Activated CD4-positive, alpha-beta T cell treated with anti-CD3 and anti-CD28 coated beads, Interleukin-2, Interleukin-6, amounts not matched to agents 100 ng/mL and 50 ng/mL, durations not matched to agents 16 hours and 8 hours (primary cell): ENCODE data around the gene COL4A6.
"Not testable (repeated sequence)": the region's sequence is repeated elsewhere in the genome, so short reads cannot be mapped to it uniquely, and the experiment has no call there.

Experiments
- DNase-seq: peaks from one replicate; pipeline ENCODE4 v3.0.0-alpha.2; 2020

The COL4A6 gene

DNA sequence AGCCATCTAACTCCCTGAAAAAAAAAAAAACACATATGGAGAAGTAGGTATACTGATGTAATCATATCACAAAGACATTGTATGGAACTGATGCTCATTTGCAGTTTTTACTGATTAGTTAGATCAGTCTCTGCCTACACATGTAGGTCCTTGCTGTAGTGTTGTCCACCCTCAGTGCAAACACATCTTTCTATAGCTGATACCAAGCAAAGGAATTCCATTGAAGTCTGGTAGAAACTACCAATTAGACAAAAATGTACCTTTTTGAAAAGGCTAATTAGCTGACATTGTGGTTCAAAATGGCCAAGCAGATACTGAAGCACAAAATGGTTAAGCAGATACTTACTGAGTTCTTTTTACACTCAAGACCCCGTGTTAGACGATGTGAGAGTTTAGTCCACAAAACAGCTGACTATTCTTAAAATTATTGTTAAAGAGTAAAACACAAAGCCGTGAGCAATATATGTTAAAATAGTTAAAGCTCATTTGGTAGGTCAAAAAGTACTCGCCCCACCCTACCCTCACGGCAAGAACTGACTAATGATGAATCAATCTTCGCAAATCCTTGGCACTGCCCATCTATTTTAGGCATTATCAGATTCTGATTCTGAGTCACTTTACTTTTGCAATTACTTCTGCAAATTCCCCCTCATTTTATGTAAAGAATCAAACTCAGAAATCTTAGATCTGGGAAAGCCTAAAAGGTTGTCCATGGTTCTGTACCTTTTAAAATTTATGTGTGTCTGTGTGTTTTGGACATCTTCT, 40.4 kb downstream of the COL4A6 start:
- peak; percentile 53 for DNase-seq

DNA sequence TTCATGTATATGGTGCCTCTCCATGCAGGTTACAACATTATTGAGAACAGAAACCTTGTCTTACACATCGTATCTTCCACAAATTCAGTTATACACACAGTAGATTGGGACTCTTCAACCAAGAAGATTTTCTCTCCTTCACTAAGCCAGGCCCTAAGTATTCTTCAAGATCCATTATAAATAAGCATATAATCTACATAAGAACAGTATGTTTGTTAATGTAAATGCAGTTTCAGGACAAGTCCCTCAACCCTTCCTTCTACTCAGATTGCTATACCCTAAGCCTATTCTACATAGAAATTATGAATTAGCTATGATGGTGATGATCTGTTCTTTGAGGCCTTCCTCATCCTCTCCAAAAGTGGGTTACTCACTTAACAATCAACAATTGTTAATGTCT, 41.2 kb downstream of the COL4A6 start:
- no peak for DNase-seq

DNA sequence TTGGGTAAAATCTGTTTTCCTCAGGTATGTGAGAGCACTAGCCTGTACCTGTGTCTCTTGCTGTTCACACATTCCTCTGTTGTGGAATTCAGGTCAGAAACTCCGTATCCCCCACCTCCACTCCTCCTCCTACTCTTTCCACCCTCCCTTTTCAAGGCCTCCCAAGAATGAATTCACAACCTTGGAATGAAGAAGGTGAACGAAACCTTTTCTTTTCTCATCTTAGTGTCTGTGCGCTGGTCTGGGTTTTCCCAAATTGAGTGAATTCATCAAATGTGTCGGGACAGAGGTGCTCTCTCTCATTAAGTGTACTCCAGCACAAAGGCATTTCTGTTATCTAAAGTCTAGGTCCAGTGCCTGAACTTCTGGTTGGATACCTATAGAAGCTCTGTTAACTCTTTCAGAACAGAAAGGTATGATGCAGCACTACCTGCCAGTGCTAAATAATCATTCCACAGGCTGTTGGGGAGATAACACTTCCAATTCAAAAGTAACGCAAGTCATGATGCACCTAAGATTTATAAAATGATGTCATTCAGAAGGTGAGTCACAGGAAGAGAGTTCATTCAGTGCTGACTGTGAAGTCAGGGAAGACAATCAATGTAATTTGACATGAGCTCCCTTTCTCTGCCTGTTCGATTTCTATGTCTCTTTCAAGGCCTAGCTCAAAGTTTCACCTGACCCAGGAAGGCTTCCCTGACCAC, 41.9 kb downstream of the COL4A6 start:
- peak; percentile 8 for DNase-seq

DNA sequence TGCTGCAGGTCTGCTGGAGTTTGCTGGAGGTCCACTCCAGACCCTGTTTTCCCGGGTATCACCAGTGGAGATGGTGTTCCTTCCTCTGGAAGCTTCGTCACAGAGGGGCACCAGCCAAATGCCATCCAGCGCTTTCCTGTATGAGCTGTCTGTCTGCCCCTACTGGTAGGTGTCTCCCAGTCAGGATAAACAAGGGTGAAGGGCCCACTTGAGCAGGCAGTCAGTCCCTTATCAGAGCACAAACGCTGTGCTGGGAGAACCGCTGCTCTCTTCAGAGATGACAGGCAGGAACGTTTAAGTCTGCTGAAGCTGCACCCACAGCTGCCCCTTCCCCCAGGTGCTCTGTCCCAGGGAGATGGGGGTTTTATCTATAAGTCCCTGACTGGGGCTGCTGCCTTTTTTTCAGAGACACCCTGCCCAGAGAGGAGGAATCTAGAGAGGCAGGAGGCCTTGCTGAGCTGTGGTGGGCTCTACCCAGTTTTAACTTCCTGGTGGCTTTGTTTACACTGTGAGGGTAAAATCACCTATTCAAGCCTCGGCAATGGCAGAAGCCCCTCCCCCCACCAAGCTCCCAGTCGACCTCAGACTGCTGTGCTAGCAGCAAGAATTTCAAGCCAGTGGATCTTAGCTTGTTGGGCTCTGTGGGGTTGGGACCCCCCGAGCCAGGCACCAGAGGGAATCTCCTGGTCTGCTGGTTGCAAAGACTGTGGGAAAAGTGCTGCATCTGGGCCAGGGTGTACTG, 47.1 kb downstream of the COL4A6 start:
- DNase-seq, result not testable (repeated sequence)

DNA sequence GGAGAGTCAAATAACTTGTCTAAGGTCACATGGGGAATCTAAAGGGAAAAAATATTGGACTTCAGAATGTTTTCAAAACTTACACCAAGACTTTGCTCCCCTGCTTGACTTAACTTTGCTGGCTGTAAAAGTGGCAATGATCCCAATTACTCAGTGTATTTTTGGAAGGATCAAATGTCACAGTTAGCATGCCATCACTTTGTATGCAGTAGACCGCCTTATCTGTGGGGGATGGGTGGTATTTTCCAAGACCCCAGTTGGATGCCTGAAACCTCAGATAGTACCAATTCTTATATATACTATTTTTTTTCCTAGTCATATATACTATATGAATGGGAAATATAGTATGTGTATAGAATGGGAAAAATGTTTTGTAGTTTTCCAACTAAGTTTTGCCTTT, 53.4 kb downstream of the COL4A6 start:
- no peak for DNase-seq

DNA sequence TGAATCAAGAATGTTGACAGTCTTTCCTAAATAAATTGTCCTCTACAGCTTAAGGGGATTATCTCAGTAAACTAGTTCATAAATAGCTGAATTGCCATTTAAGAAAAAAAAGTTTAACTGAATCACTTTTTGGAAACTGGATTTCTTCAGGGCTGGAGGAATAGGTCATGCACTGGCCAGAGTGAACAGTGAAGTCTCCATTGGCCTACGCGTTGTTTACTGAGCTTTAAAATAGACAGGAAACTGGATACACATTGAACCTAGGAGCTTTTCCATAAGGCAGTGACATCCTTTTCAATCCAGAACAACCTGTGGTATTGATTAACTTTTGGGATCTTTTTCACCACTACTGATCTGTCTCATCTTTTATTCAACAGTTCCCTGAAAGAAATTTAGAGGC, 58.0 kb downstream of the COL4A6 start:
- no peak for DNase-seq

DNA sequence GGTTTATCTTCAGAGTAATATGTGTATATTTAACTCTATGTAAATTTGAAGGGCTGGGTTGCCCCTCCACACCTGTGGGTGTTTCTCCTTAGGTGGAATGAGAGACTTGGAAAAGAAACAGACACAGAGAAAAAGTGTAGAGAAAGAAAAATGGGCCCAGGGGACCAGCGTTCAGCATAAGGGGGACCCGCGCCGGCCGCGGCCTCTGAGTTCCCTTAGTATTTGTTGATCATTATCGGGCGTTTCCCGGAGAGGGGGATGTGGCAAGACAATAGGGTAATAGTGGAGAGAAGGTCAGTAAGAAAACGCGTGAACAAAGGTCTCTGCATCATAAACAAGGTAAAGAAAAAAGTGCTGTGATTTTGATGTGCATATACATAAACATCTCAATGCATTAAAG, 61.4 kb downstream of the COL4A6 start:
- not testable (repeated sequence) for DNase-seq

DNA sequence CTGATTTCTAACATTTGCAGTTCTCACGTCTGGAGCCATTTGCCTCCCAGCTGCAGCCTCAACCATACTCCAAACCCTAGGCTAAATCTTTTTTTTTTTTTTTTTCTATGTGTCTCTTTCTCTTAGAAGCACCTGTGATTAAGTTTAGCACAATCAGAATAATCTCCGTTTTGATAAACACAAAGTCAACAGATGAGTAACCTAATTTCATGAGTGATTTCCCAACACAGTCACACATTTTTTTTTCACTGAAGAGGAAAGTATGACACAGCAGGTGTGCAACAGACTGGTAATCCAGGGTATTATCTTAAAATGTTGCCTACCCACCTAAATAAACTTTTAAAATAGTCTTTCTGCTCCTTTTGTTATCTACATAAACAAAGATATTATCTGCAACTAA, 62.6 kb downstream of the COL4A6 start:
- DNase-seq, result not testable (repeated sequence)

DNA sequence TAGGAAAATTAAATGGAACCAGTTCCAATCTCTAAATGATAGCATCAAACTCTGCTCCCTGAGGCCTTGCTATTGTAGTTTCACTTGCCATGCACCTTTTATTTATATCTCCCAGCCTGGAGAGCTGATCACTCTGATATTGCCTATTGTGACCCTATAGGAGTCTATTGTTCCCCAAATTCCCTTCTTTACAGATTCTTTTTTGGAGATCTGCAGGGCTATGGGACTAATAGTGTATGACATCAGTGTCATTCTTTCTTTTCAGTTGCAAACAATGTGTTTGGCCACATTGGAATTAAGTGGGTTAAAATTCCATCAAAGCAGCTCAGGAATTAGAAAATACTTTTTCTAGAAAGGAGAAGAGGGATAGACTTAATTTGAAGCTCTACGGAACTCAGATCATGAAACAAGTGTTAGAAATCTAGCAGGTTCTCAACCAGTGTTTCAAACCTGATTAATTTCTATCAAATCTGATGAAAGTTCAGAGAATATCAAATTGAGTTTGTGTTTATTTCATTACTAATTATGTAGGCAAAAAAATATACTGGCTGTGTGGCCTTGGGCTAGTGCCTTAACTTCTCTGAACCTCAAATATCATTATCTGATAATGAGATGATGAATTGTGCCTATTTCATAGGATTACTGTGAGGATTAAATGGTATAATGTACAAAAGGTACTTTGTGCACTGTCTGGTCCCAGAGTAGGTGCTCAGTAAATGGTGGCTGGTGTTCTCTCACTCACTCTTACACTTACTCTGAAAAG, 71.4 kb downstream of the COL4A6 start:
- DNase-seq, result no peak

DNA sequence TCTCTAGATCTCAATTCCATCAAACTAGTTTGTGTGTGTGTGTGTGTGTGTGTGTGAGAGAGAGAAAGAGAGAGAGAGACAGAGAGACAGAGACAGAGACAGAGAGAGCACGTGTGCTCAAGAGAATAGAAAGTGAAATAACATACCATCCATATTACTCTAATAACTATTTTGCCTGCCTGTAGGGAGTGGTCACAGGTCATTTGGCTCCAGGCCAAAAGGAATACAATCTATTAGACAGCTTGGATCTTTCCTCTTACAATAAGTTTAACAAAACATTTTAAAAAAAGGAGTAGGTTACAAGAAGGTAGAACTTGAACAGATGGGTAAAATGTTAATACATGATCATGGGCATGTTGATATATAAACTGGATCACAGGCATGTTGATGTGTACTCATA, 76.2 kb downstream of the COL4A6 start:
- DNase-seq, result no peak

DNA sequence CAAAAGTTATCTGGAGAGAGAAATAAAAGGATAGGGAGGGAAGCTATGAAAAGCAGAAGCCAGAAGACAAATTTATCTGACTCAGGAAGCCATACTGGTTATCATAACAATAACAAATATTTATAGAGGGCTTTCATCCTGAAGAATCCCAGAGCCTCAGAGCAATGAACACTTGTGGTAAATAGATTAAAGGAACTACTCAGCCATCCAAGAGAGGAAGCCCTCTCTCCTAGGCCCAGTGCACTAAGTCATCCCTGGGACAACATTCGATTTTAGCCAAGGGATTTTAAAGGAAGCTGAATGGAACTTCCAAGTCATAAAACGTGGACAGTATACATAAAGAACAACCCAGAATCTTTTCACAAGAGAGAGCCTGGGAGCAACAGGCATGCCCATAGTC, 76.9 kb downstream of the COL4A6 start:
- DNase-seq, result no peak

DNA sequence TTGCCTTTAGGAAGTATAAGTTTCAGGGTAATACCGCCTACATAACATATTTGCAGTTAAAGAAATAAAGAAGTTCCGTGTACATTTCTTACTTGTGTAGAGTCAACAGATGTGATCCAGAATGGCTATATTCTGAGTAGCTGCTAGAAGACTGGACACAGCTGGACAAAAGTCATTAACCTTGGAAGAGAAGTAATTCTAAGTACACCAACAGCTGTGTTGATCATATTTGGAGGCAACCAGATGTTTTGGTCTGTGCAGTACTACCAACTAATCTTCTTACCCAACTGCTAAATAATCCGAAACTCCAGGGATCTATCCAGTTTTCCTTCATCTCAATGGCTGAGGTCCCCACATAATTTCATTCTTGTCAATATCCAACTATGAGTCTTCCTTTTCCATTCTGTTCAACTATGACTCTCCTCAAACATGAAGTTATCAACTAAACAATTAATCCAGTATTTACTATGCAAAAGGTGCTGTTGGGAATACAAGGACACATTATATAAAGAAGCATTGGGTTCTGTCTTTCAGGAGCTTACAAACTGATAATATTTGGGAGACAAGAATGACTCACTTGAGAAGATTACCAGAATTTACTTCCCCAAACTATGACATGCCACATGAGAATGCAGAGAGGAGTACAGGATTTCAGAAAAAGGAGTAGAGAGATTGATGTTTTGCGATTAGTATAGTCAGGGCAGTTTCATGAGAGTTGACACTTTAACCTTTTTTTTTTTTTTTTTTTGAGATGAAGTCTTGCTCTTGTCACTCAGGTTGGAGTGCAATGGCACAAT, 78.2 kb downstream of the COL4A6 start:
- DNase-seq, result no peak

DNA sequence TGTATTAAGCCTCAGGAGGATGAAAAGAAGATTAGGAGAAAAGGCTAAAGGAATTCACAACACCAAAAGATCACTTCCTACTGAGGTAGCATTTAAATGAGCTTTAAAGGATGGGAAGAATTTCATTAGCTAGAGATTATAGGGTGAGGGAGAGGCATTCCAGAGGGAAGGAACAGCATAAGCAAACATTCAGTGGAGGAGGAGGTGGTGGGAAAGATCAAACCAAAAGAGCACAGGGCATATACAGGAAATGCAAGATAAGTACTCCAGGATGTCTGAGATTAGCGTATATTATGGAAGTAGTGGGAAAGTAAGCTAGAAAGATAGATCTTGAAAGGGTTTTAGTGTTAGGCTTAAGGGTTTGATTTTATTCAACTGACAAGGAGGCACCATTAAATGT, 84.8 kb downstream of the COL4A6 start:
- DNase-seq, result no peak

DNA sequence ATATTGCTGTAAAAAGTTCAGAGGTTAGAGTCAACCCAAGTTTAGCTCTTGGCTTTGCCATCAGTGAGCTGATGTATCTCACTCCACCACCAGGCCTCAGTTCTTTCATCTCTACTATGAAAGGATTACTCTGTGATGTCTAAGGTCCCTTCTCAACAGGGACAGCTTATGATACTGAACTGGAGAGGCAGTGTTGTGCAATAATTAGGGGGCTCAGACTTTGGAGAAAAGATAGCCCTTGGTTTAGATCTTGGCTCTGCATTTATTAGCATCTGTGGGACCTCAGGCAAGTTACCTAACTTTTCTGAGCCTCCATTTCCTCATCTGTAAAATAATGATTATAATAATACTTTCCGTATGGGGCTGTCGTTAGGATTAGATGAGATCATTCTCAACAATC, 89.0 kb downstream of the COL4A6 start:
- no peak for DNase-seq

DNA sequence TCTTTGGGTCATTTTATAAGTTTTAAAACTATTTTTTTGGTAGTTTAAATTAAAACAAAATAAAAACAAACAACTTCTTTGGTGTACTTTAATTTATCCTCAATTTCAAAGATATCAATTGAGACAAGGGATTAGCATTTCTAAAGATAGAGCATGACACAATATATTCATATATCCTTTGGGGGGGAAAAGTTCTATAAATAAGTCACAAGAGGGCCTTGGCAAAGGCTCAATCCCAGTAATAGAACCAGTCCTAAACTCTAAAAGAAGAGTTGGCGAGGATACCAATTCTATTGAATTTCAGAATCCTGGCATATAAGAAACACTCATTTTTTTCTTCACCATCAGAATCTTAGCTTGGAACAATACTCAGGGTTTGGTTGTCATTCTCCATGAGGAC, 89.7 kb downstream of the COL4A6 start:
- DNase-seq, result no peak

DNA sequence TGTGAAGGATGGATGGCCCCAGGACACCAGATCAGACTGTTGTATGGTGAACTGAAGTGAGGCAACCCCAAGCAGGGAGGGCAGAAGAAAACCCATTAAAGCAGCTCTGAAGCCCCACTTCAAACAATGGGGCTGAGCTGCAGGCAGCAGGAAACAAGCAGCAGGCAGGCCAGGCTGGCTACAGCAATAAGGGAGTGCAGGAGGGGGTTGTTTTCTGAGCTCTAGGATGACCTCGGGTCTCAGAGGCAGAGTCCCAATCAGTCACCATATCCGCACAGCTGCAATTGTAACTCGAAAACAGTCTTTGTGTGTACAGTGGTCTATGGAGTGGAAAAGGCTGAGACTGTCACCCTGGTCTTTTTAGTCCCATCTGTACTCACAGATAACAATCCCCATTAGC, 90.4 kb downstream of the COL4A6 start:
- no peak for DNase-seq

DNA sequence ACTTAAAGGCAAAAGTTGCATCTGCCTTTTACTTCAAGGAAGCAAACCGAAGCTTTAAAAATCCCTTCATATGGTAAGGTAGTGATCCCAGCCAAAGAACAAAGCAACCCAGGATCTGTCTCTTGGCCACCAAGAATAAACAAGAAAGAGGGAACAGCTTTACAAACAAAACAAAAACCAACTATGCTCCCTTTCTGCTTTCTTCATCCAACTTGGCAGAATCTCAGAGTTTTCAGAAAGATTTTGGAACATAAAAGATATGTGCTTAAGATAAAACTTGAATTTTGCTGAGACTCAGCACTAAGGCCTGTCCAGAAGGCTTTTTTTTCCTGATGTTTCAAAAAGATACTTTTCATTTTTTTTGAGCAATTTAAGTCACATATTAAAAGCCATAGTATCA, 94.0 kb downstream of the COL4A6 start:
- DNase-seq, result no peak

DNA sequence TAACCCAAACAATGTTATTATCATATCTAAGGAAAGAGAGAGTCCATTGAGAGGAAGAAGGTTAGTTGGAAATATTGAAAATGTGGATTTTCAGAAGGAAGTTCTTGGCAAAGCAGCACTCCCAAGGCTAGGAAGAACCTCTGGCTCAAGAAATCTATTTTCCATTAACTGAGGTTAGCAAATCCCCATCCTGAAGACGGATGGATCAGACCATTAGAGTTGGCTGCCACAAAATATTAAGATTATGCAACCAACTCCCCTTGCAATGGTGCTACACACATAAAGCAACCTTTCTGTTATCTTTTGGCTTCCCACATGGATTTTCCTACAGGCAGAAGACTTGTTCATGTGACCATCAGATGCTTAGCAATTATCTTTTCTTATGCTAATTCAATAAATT, 96.3 kb downstream of the COL4A6 start:
- no peak for DNase-seq

DNA sequence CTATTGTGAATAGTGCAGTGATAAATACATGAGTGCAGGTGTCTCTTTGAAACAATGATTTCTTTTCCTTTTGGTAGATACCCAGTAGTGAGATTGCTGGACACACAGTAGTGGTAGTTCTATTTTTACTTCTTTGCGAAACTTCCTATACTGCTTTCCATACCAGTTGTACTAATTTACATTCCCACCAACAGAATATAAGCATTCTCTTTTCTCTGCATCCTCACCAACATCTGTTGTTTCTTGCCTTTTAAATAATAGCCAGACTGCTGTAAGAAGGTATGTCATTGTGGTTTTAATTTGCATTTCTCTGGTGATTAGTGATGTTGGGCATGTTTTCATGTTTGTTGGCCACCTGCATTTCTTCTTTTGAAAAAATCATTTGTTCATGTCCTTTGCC, 105.9 kb downstream of the COL4A6 start:
- no peak for DNase-seq

DNA sequence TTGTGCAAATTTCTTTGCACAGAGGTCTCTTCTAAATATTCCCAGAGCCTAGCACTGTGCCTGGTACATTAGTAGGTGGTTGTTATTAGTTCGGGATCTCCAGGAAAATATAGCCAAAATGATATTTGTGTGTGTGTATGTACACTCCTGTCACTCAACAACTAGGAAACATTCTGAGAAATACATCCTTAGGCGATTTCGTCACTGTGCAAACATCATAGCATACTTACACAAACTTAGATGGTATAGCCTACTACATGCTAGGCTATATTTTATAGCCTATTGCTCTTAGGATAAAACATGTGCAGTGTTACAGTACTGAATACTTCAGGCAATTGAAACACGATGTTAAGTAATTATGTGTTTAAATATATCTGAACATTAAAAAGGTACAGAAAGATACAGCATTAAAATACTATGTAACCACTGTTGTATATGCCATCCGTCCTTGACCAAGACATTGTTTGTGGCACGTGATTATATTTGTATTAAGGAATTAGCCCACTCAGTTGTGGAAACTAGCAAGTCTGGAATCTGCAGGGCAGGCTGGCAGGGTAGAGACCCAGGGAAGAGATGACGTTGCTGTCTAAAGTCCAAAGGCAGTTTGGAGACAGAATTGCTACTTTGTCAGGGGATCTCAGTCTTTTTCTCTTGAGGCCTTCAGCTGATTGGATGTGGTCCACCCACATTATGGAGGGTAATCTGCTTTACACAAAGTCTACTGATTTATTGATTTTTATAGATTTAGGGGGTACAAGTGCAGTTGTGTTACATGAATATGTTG, 106.9 kb downstream of the COL4A6 start:
- DNase-seq, result no peak

DNA sequence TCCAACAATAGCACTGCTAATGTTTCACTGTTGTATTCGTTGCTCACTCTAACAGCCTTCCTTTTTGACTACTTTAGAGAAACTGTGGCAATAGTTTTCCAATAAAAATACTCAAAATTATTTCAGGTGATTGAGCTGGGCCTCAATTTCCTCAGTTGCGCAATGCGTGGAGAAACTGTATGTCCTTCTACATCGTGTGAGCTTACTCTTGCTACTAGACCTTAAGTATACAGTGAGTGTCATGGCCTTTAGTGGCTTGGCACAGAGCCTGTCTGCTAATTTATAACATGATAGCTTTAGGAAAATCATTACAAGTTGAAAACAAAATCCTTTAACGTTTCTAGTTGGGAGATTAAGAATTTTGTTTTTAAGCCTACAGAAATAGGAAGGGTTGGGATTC, 114.5 kb downstream of the COL4A6 start:
- no peak for DNase-seq

DNA sequence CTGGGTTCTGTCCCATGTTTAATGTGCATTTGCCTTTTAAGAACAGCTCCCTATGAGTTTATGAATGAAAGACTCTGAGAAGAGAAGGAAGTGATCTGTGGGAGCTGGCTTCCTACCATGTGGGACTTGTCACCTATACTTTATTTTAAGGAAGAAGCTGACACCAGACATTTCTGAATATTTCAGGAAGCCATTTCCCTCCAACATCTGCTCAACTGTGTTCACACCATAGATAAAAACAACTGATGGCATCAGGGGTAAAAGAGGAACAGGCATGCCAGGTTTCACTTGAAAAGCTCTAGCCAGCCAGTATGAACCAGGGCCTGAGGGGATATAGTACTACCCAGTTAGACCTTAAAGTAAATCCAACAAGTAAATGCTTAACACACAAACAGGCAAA, 116.0 kb downstream of the COL4A6 start:
- DNase-seq, result no peak
